Omental fat pad (tissue), 4 donors: ENCODE results near the gene NFIX. TPM values are rescaled to one million over a fixed set of nuclear protein-coding genes. Genes with fewer than 3 reads are reported as not detected.

Source experiments
- ATAC-seq: fragments of 150-250 bp; one replicate; pipeline ENCODE4 v1.9.1; 2016; ENCODE audit warnings: mild to moderate bottlenecking, moderate library complexity; ENCODE audit not compliant: low FRiP score
- DNase-seq: peaks from one replicate; pipeline ENCODE4 v3.0.0-alpha.2; 2019; ENCODE audit warnings: low spot score
- CTCF ChIP-seq, 3 donors: fragments of 450-650 bp; IDR thresholded peaks; one replicate each; pipeline ENCODE4 v1.5.1; 2016 to 2017; ENCODE audit warnings: antibody characterized with exemption in 3 of 3, mild to moderate bottlenecking in 3 of 3, moderate library complexity in 2 of 3
- total RNA-seq, 4 donors: library from RNA; depleted of rRNA; stranded (reverse); fragments of >200 nt; gene quantifications; one replicate each; pipeline ENCODE4 v1.1.0, GENCODE V29; 2016

NFIX gene
- total RNA-seq, 4 donors from 2014 or later, result 39.5 to 53.1 (median 43.0) TPM

- TF ChIP-seq CTCF (IDR thresholded peaks at IDR 0.05), result no peak
- no peak for ATAC-seq
- no peak for DNase-seq
Observed at GRCh38 chr19:12984683-12985048, 10.6 kb upstream of the NFIX start.

GRCh38 chr19:12985049-12985776 lies 10.1 kb upstream of the NFIX start:
- no peak for TF ChIP-seq CTCF (IDR thresholded peaks at IDR 0.05)
- peak; percentile 22 for ATAC-seq
- no peak for DNase-seq

- no peak for DNase-seq
- no peak for ATAC-seq
- TF ChIP-seq CTCF (IDR thresholded peaks at IDR 0.05), result no peak
Observed at GRCh38 chr19:12986726-12987125, 8.5 kb upstream of the NFIX start.

- DNase-seq, result no peak
- no peak for ATAC-seq
- TF ChIP-seq CTCF (IDR thresholded peaks at IDR 0.05), result no peak
Observed at GRCh38 chr19:12987190-12987589, 8.1 kb upstream of the NFIX start.

- ATAC-seq (no peak), DNase-seq (no peak)
- no peak for TF ChIP-seq CTCF (IDR thresholded peaks at IDR 0.05)
Observed at GRCh38 chr19:12987781-12988180, 7.5 kb upstream of the NFIX start.

GRCh38 chr19:12990431-12990830 lies 4.8 kb upstream of the NFIX start:
- DNase-seq, result no peak
- no peak for TF ChIP-seq CTCF (IDR thresholded peaks at IDR 0.05)
- ATAC-seq, result no peak

GRCh38 chr19:12990853-12991252 lies 4.4 kb upstream of the NFIX start:
- DNase-seq (no peak), ATAC-seq (no peak)
- TF ChIP-seq CTCF (IDR thresholded peaks at IDR 0.05), result no peak
